Measurements from ENCODE around the gene PAGR1.
"Not testable (repeated sequence)": the region's sequence is repeated elsewhere in the genome, so short reads cannot be mapped to it uniquely, and the experiment has no call there.

The PAGR1 gene

DNA sequence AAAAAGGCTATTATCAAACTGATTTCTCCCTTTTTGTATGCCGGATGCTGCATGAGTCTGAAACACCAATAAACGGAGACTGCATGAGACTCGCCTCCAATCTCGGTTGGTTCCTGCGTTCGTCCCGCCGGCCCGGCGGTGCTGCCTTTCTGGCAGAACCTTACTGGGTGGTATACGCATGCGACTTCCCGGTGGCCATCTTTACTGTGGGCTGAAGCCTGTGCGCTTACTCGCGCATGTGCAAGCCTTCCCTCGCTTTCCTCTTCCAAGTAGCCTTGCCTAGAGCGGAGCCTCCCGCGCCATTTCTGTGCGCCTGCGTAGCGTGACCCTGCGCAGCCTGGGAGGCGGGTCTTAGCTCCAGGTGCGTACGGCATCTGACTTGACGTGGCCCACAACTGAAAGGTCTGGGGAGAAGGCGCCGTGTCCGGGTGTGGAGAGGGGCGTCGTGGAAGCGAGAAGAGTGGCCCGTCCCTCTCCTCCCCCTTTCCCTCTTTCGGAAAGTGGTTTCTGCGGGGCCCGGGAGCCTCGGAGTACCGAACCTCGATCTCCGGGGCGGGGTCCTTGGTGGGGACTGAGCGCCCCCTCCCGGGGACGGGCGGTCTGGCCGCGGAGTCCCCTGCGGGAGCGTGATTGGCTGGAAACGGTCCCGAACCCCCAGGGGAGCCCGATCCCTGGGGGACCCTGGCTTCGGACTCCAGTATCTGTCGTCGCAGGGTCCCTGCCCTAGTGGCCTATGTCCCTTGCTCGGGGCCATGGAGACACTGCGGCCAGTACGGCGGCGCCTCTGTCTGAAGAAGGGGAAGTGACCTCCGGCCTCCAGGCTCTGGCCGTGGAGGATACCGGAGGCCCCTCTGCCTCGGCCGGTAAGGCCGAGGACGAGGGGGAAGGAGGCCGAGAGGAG lies at the start of gene PAGR1:
TSS of gene PAGR1 (plus strand) at position 360 of the 901 bp plus-strand sequence. CDS start at position 734, 374 bp downstream.
- peak; percentile 54 for DNase-seq

DNA sequence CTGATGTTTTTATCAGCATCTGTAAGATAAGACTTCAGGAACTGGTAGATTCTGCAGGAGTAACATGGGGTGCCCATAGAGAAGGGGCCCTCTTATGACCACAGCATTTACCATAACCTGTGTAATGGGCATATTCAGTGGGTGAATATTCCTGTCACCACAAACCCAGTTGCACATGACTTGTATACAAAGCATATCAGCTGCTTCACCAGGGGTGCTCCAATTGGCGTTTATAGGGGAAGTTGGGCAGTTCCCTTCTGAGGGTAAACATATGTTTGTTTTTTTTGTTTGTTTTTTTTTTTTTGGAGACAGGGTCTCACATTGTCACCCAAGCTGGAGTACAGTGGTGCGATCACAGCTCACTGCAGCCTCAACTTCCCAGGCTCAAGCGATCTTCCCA lies 49.4 kb upstream of the PAGR1 start:
- DNase-seq = no peak

DNA sequence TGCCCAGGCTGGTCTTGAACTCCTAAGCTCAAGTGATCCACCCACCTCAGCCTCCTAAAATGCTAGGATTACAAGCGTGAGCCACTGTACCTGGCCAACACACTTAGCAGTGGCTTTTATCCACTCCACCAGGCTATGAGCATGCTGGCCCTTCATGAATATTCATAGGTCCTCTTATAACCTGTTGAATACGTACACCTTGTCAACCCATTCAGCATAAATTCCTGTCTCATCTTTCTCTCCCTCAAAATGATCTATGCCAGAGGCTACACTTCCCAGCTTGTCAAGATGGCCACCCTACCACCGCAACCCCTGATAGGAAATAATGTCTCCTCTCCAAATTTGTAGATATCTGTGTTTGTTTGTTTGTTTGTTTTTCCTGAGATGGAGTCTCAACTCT lies 48.9 kb upstream of the PAGR1 start:
- DNase-seq = no peak

- no peak for DNase-seq
Measured at GRCh38 chr16:29769507-29769906, 46.4 kb upstream of the PAGR1 start.

DNA sequence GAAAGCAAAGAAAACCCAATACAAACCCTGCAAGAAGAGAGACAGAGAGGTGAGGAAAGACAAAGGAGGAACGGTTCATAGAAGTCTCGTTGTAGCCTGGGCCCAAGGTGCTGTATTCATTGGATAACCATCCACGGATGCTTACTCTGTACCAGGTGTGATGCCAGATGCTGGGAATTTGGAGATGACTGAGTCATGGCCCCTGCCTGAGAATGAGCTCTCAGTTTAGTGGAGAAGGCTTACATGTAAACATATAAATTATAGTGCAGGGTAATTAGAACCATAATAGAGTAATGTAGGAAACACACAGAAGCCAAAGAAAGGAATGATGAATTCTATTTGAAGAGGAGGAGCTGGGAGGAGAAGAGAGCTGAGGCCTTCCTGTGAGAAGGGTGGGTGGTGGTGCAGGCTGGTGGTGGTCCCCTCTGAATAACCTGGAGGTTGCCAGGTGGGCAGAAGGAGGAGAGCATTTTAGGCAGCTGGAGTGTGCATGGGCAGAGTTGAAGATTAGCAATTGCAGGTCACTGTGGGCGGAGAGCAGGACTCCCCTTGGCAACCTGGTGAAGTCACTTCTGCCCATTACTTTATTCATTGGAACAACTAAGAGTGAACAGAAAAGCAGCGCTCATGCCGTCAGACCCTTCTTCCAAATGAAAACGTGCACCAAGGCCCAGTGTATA lies 45.6 kb upstream of the PAGR1 start:
- DNase-seq = no peak

DNA sequence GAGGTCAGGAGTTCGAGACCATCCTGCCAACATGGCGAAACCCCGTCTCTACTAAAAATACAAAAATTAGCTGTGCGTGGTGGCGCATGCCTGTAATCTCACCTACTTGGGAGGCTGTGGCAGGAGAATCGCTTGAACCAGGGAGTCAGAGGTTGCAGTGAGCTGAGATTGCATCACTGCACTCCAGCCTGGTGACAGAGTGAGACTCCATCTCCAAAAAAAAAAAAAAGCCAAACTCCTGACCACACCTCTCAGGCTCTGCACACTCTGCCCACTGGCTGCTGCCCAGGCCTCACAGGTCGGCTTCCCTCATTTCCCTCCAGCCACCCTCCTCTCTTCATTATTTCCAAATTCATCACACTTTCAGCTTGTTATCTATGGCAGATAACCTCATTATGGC lies 43.6 kb upstream of the PAGR1 start:
- not testable (repeated sequence) for DNase-seq

- DNase-seq = no peak
Measured at GRCh38 chr16:29774730-29775129, 41.2 kb upstream of the PAGR1 start.

DNA sequence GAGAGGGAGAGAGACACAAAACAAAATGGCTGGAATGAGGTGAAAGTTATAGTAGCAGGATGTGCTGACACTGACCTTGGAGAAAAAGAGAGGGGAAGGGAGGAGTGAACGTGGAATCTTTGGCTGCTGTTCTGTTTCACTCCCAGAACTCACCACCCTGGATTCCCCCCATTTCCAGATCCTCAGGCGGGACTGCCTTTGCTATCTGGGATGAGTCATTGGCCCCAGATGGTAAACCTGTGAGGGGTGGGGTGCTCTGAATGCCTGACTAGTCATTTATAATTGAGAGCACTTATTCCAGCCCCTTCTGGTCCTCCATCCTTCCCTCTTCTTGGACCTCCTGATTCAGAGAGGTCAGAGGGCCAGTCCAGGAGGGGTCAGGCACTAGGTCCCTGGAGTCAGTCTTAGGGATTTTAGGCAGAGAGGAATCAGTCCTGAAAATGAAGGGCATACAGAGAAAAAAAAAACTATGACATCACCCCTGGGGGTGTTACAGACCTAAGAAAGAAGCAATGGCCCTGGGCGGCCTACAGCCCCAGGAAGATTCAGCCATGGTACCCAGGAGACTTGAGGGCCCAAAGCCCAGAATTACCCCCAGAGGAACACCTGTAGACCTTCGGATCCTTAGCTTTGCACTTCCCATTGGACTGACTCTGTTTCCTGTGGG lies 40.1 kb upstream of the PAGR1 start:
- DNase-seq = no peak

GRCh38 chr16:29777576-29778350 lies 38.2 kb upstream of the PAGR1 start, which contains the start of gene ZG16:
Gene ZG16 (plus strand): TSS chr16:29778256. CDS start chr16:29779267, 1,011 bp downstream.
- DNase-seq = no peak

DNA sequence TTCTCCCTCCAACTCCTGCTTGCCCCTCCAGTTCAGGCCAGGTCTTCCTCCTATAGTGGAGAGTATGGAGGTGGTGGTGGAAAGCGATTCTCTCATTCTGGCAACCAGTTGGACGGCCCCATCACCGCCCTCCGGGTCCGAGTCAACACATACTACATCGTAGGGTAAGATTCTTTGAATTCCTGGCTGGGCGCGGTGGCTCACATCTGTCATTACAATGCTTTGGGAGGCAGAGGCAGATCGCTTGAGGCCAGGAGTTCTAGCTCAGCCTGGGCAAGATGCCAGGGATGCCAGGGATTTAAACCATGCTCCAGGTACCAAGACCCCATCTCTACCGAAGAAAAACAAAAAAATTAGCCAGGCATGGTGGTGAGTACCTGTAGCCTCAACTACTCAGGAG lies 36.5 kb upstream of the PAGR1 start:
- no peak for DNase-seq

- not testable (repeated sequence) for DNase-seq
Measured at GRCh38 chr16:29783094-29783953, 32.6 kb upstream of the PAGR1 start.

DNA sequence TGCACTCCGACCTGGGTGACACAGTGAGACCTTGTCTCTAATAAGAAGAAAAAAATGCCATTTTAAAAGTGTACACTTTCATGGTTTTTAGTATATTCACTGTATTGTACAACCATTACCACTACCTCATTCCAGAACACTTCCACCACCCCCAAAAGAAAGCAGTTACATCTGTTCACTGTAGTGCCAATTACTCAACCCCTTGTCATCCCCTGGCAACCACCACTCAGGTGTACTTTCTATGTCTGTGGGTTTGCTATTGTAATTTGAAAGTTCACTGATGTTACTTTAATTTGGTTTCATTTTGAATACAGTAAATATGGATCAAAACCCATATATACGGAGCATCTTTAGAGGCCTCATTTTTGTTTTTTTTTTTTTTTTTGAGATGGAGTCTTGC lies 31.8 kb upstream of the PAGR1 start:
- no peak for DNase-seq

DNA sequence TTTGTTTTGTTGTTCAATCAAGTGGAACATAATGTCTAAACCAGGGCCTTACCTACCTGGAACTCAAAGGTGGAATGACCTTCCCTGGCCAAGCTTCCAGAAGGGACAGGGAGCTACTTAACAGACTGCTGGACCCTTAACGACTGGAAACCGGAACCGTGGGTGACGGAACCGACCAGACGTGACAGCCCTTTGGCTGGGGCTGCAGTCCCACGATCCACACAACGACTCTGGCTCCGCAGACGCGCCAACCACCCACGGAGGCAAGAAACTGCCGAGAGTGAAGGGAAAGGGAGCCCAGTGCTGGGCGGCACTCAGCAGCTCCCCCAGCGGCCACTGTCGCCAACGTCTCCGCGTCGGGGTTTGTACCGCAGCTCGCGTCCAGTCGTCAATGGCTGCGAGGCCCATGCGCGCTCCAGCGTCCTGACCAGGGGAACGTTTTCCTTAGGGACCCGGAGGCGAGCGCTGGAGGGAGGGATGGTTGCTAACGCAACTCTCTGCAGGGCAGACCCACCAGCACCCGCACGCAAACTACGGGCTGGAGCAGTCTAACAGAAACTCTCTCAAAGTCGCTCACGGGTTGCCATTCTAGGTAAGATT lies 31.0 kb upstream of the PAGR1 start:
- no peak for DNase-seq

DNA sequence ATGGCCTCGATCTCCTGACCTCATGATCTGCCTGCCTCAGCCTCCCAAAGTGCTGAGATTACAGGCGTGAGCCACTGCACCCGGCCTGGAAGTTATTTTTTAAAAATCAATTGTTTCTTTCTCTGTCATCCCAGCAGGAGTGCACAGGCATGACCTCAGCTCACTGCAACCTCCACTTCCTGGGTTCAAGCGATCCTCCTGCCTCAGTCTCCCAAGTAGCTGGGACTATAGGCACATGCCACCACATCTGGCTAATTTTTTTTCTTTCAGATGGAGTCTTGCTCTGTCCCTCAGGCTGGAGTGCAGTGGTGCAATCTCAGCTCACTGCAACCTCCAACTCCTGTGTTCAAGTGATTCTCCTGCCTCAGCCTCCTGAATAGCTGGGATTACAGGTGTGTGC lies 28.8 kb upstream of the PAGR1 start:
- DNase-seq = not testable (repeated sequence)

DNA sequence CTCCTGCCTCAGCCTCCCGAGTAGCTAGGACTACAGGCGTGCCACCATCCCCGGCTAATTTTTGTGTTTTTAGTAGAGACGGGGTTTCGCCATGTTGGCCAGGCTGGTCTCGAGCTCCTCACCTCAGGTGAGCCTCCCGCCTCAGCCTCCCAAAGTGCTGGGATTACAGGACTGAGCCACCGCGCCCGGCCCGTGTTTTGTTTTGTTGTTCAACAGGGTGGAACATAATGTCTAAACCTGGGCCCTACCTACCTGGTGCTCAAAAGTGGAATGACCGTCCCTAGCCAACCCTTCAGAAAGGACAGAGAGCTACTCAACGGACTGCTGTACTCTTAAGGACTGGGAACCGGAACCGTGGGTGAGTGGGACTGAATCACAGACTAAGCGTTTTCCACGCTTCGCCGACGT lies 26.2 kb upstream of the PAGR1 start:
- DNase-seq = no peak

DNA sequence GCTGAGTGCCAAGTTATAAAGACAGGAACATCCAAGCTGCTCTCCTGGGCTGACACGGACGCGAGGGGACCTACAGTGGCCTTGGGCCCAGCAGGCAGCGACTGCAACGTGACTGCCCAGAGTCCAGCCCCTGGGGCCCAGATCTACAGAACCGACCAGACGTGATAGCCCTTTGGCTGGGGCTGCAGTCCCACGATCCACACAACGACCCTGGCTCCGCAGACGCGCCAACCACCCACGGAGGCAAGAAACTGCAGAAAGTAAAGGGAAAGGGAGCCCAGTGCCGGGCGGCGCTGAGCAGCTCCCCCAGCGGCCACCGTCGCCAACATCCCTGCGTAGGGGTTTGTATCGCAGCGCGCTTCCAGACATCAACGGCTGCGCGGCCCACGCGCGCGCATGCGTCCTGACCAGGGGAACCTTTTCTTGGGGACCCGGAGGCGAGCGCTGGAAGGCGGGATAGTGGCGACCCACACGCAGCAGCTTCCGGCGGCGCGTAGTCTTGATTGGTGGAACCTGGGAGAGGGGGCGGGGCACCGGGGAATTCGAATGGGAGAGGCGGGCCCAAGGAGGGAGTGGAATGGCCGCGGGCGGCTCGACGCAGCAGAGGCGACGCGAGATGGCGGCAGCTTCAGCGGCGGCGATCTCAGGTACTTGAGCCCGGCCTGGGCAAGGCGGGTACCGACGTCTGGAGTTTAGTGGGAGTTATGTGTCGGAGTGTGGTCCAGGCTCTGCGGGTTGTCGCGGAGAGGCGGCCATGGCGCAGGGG lies 25.6 kb upstream of the PAGR1 start, which contains the start of gene KIF22:
TSS of gene KIF22 (plus strand) at position 569 of the 766 bp plus-strand sequence. CDS start at position 578, 9 bp downstream.
- peak; percentile 59 for DNase-seq

DNA sequence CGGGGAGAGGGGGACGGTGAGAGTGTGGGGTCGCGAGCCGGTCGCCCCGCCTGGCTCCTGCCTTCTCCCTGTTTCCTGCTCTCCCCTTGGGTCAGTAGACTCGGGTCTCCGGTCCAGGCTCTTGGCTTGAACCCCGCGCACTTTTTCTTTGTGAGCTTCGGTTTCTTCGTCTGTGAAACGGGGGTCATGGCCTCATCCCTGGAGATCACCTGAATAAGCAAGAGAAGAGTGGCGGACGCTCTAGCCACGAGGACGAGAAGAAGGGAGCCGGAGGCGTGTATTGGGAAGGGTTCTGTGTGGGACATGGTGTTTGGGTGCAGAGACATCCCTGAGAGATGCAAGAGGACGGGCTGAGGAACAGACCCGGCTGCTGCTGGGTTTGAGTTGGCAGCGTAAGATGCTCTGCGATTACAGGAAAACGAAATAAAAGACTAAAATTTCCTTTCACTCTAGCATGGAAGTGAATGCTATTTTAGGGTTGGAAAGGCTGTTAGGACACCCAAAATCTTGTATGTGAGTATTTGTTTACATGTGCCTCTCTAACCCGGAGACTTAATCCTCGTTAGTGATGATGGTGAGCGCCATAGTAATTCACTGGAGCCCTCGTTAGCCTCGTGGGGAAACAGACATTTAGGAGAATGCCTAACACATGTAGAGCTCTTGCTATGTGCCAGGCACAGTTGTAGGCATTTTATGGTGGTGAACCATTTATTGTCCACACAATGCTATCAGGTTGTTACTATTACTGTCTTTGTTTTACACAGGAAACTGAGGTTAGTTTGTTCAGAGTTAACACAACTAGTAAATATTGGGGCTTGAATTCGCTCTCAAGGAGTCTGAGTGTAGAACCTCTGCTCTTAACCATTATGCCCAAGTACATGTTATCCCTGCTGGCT lies 24.8 kb upstream of the PAGR1 start:
- DNase-seq = no peak

GRCh38 chr16:29791845-29792807 lies 23.8 kb upstream of the PAGR1 start:
- no peak for DNase-seq
